Measurements from ENCODE around the gene MAP6. TPM values are rescaled to one million over a fixed set of nuclear protein-coding genes. Genes with fewer than 3 reads are reported as not detected.

MAP6 gene
- total and polyA plus RNA-seq, 2 of the 13 experiments (the other 11 are each of a cell fraction or from before 2014, with no cell fraction given): 0.04 TPM; not detected in 1

GRCh38 chr11:75652936-75653335 lies 15.9 kb downstream of the MAP6 start:
- H3K4me2 ChIP-seq (ENCODE audit: low read depth, low read length): no peak overlapping the region
- CTCF ChIA-PET (ENCODE audit: low intra/inter-chr PET ratio, low total read pairs): no interaction called here

GRCh38 chr11:75651218-75651617 lies 17.6 kb downstream of the MAP6 start:
- H4K20me1 ChIP-seq (ENCODE audit: insufficient read depth, low read length): no peaks in the 10 kb centered on the region
- no peaks in the 10 kb centered on the region; a peak in 1 of 5 replicates for H3K27me3 ChIP-seq (ENCODE audit: control insufficient read depth in 1 of 2, insufficient read depth in 2 of 2, low read length in 2 of 2)
- no peaks in the 10 kb centered on the region for H3K79me2 ChIP-seq (ENCODE audit: insufficient read depth, low read length)
- no TSS peak for BruUV-seq (replicated peaks)
- in situ Hi-C loops (cut with HindIII; ENCODE audit: extremely low pct_ligation_motif_present, low pct_unique_long_range_greater_than_20kb) (no loop called here), intact Hi-C loops (cut with micrococcal nuclease; ENCODE audit: unreplicated experiment) (no loop called here)
- DNase-seq (ENCODE audit: low spot score) (no peak), FAIRE-seq (no peak), ATAC-seq (no peak)
- H3K9me3 ChIP-seq (ENCODE audit: low read length): no peaks in the 10 kb centered on the region
- H3K9ac ChIP-seq (ENCODE audit: insufficient read depth, low read depth, low read length): no peak overlapping the region
- H3K4me3 ChIP-seq (replicated peaks in 1 of 3; ENCODE audit: insufficient read depth in 1 of 3, low read depth in 2 of 3, low read length in 3 of 3): no peak overlapping the region
- WGBS (ENCODE audit: low lambda C conversion rate): 27% methylated on average over 4 of the region's 4 CpGs
- no peak overlapping the region for H3K27ac ChIP-seq (ENCODE audit: extremely low read length, insufficient read depth, low read length)
- no peaks in the 10 kb centered on the region for H3K36me3 ChIP-seq (replicated peaks in 1 of 2; ENCODE audit: control insufficient read depth in 1 of 2, insufficient read depth in 2 of 2, low read length in 2 of 2)
- no peak overlapping the region for H3K4me2 ChIP-seq (ENCODE audit: low read depth, low read length)
- CTCF ChIA-PET (ENCODE audit: low intra/inter-chr PET ratio, low total read pairs): no interaction called here
- 0 out of 2 replicates have a peak, but pooled peaks cover 1% of the 10 kb centered on the region for H3K4me1 ChIP-seq (ENCODE audit: insufficient read depth, low read length)
- POLR2A ChIA-PET: no interaction called here
- no peak overlapping the region for H2AFZ ChIP-seq (ENCODE audit: low read length)
- no peak for TF ChIP-seq MTF1 (CRISPR knock-in tag; IDR thresholded peaks at IDR 0.05)
- no peak for TF ChIP-seq PITX1 (CRISPR knock-in tag; IDR thresholded peaks at IDR 0.05)
- TF ChIP-seq BRD4 (CRISPR knock-in tag; IDR thresholded peaks at IDR 0.05): no peak
- no peak for TF ChIP-seq ZNF709 (CRISPR knock-in tag; IDR thresholded peaks at IDR 0.05)
- no peak for TF ChIP-seq MEIS2 (CRISPR knock-in tag; IDR thresholded peaks at IDR 0.05)
- no peak for TF ChIP-seq AHR (CRISPR knock-in tag; IDR thresholded peaks at IDR 0.05)
- no peak for TF ChIP-seq ZNF10 (CRISPR knock-in tag; IDR thresholded peaks at IDR 0.05; ENCODE audit: borderline replicate concordance, low read depth)
- no peak for TF ChIP-seq ZNF598 (CRISPR knock-in tag; IDR thresholded peaks at IDR 0.05; ENCODE audit: borderline replicate concordance)
- TF ChIP-seq TFE3 (CRISPR knock-in tag; IDR thresholded peaks at IDR 0.05): no peak
- no peak for TF ChIP-seq SNAPC5 (CRISPR knock-in tag; IDR thresholded peaks at IDR 0.05; ENCODE audit: borderline replicate concordance)
- TF ChIP-seq STAT6 (CRISPR knock-in tag; IDR thresholded peaks at IDR 0.05; ENCODE audit: borderline replicate concordance): no peak
- TF ChIP-seq NFE2L2 (IDR thresholded peaks at IDR 0.05; ENCODE audit: low read length): no peak

More at GRCh38 chr11:75652936-75653335, 15.9 kb downstream of the MAP6 start:
- ATAC-seq (no peak), FAIRE-seq (no peak), DNase-seq (ENCODE audit: low spot score) (no peak)
- BruUV-seq (replicated peaks): no TSS peak
- Histone ChIP-seq H3K27me3 (ENCODE audit: control insufficient read depth in 1 of 2, insufficient read depth in 2 of 2, low read length in 2 of 2) (no peaks in the 10 kb centered on the region; a peak in 1 of 5 replicates), H2AFZ (ENCODE audit: low read length) (no peak overlapping the region), H3K4me3 (replicated peaks in 1 of 3; ENCODE audit: insufficient read depth in 1 of 3, low read depth in 2 of 3, low read length in 3 of 3) (no peak overlapping the region), H3K27ac (ENCODE audit: extremely low read length, insufficient read depth, low read length) (no peak overlapping the region), H3K9ac (ENCODE audit: insufficient read depth, low read depth, low read length) (no peak overlapping the region), H3K9me3 (ENCODE audit: low read length) (no peaks in the 10 kb centered on the region), H3K36me3 (replicated peaks in 1 of 2; ENCODE audit: control insufficient read depth in 1 of 2, insufficient read depth in 2 of 2, low read length in 2 of 2) (no peaks in the 10 kb centered on the region), H4K20me1 (ENCODE audit: insufficient read depth, low read length) (no peaks in the 10 kb centered on the region), H3K4me1 (ENCODE audit: insufficient read depth, low read length) (0 out of 2 replicates have a peak, but pooled peaks cover 4% of the 10 kb centered on the region), H3K79me2 (ENCODE audit: insufficient read depth, low read length) (no peaks in the 10 kb centered on the region)
- POLR2A ChIA-PET: no interaction called here
- in situ Hi-C loops (cut with HindIII; ENCODE audit: extremely low pct_ligation_motif_present, low pct_unique_long_range_greater_than_20kb): no loop called here
- 61% methylated on average over 5 of the region's 6 CpGs for WGBS (ENCODE audit: low lambda C conversion rate)
- no peak for TF ChIP-seq NR2C2 (CRISPR knock-in tag; IDR thresholded peaks at IDR 0.05; ENCODE audit: borderline replicate concordance)
- TF ChIP-seq SIN3B (IDR thresholded peaks at IDR 0.05; ENCODE audit: low read length): no peak
- TF ChIP-seq SP140L (CRISPR knock-in tag; IDR thresholded peaks at IDR 0.05; ENCODE audit: borderline replicate concordance): no peak
- TF ChIP-seq BORCS8-MEF2B (CRISPR knock-in tag; IDR thresholded peaks at IDR 0.05): no peak
- no peak for TF ChIP-seq ZSCAN30 (CRISPR knock-in tag; IDR thresholded peaks at IDR 0.05)
- intact Hi-C loops (cut with micrococcal nuclease; ENCODE audit: unreplicated experiment): no loop called here
